DND-41 (cell line): ENCODE results near the gene FAM3D.

Experiments used
- ATAC-seq: fragments of 200-7000 bp; cut with Tn5 transposase; 3 replicates; pipeline ENCODE4 v1.9.1; 2021; ENCODE audit warnings: low read depth; ENCODE audit not compliant: insufficient read depth
- DNase-seq: peaks from one replicate; pipeline ENCODE4 v3.0.0-alpha.2; 2020
- H2AFZ ChIP-seq: 2 replicates; pipeline ENCODE4 v1.6.0; 2012; ENCODE audit warnings: low read depth, low read length
- H3K27ac ChIP-seq: 2 replicates; pipeline ENCODE4 v1.5.1; 2012; ENCODE audit warnings: low read length, inconsistent platforms
- H3K27me3 ChIP-seq: fragments of 200-600 bp; sonication (generic); 2 replicates; pipeline ENCODE4 v1.6.0; 2012; ENCODE audit warnings: low read length, mild to moderate bottlenecking, inconsistent platforms; ENCODE audit not compliant: insufficient read depth, poor library complexity
- H3K36me3 ChIP-seq: 2 replicates; pipeline ENCODE4 v1.5.1; 2012; ENCODE audit warnings: low read length, inconsistent platforms; ENCODE audit not compliant: insufficient read depth
- H3K4me1 ChIP-seq: 2 replicates; pipeline ENCODE4 v1.5.1; 2012; ENCODE audit warnings: mild to moderate bottlenecking, low read length; ENCODE audit not compliant: insufficient read depth
- H3K4me2 ChIP-seq: 2 replicates; pipeline ENCODE4 v1.6.0; 2012; ENCODE audit warnings: mild to moderate bottlenecking, moderate library complexity, low read length, inconsistent platforms; ENCODE audit not compliant: insufficient read depth
- H3K4me3 ChIP-seq, 2 experiments: fragments of 200-600 bp in 1 of 2; shearing (Covaris generic) in 1 of 2; 2 replicates each; pipeline ENCODE4 v1.5.1; 2012 to 2016; ENCODE audit warnings: inconsistent platforms in 2 of 2, low read length in 2 of 2, mild to moderate bottlenecking in 2 of 2, low read depth in 1 of 2, moderate library complexity in 1 of 2
- H3K79me2 ChIP-seq: 2 replicates; pipeline ENCODE4 v1.6.0; 2012; ENCODE audit warnings: low read length, inconsistent platforms; ENCODE audit not compliant: insufficient read depth
- H3K9ac ChIP-seq: 2 replicates; pipeline ENCODE4 v1.6.0; 2012; ENCODE audit warnings: low read depth, mild to moderate bottlenecking, inconsistent platforms, low read length, moderate library complexity
- H3K9me3 ChIP-seq: 2 replicates; pipeline ENCODE4 v1.5.1; 2012; ENCODE audit warnings: low read length, moderate library complexity, mild to moderate bottlenecking, inconsistent platforms; ENCODE audit not compliant: insufficient read depth, severe bottlenecking
- H4K20me1 ChIP-seq: 2 replicates; pipeline ENCODE4 v1.6.0; 2012; ENCODE audit warnings: low read length; ENCODE audit not compliant: insufficient read depth
- CTCF ChIP-seq: IDR thresholded peaks from 2 replicates; pipeline ENCODE4 v1.5.1; 2012; ENCODE audit warnings: borderline replicate concordance, low read length, moderate library complexity, mild to moderate bottlenecking; ENCODE audit not compliant: poor library complexity, severe bottlenecking; ENCODE audit errors: extremely low read depth
- EZH2 ChIP-seq: IDR thresholded peaks from 3 replicates; pipeline ENCODE4 v1.6.1; 2012; ENCODE audit warnings: borderline replicate concordance, low read depth, mild to moderate bottlenecking, moderate library complexity, low read length, inconsistent platforms; ENCODE audit not compliant: severe bottlenecking

FAM3D gene

GRCh38 chr3:58708116-58708791 lies 41.7 kb upstream of the FAM3D start:
- TF ChIP-seq EZH2 = no peak
- no peak for TF ChIP-seq CTCF
- Histone ChIP-seq H3K9ac (no peak overlapping the region), H3K4me2 (no peak overlapping the region), H3K79me2 (no peaks in the 10 kb centered on the region), H3K9me3 (no peaks in the 10 kb centered on the region), H4K20me1 (no peaks in the 10 kb centered on the region), H3K4me3 (no peak overlapping the region), H3K27me3 (no peaks in the 10 kb centered on the region), H3K4me1 (no peaks in the 10 kb centered on the region), H2AFZ (no peak overlapping the region), H3K36me3 (no peaks in the 10 kb centered on the region), H3K27ac (no peak overlapping the region)
- no peak for DNase-seq
- ATAC-seq = no peak

- ATAC-seq = no peak
- TF ChIP-seq CTCF (no peak), EZH2 (no peak)
Observed at GRCh38 chr3:58707390-58707930, 40.9 kb upstream of the FAM3D start.

GRCh38 chr3:58706395-58707167 lies 40.0 kb upstream of the FAM3D start:
- no peak for ATAC-seq
- no peaks in the 10 kb centered on the region for H3K36me3 ChIP-seq
- H3K9ac ChIP-seq = no peak overlapping the region

More at GRCh38 chr3:58707390-58707930, 40.9 kb upstream of the FAM3D start:
- Histone ChIP-seq H3K9ac (no peak overlapping the region), H3K36me3 (no peaks in the 10 kb centered on the region), H3K79me2 (no peaks in the 10 kb centered on the region), H2AFZ (no peak overlapping the region), H4K20me1 (no peaks in the 10 kb centered on the region), H3K9me3 (no peaks in the 10 kb centered on the region), H3K27ac (no peak overlapping the region), H3K4me3 (no peak overlapping the region), H3K4me1 (no peaks in the 10 kb centered on the region), H3K27me3 (no peaks in the 10 kb centered on the region), H3K4me2 (no peak overlapping the region)
- no peak for DNase-seq

More at GRCh38 chr3:58706395-58707167, 40.0 kb upstream of the FAM3D start:
- H3K27ac ChIP-seq = no peak overlapping the region
- no peak overlapping the region for H3K4me3 ChIP-seq
- no peaks in the 10 kb centered on the region for H4K20me1 ChIP-seq
- H3K4me2 ChIP-seq = no peak overlapping the region
- no peaks in the 10 kb centered on the region for H3K9me3 ChIP-seq
- DNase-seq = no peak
- H3K27me3 ChIP-seq = no peaks in the 10 kb centered on the region
- H2AFZ ChIP-seq = no peak overlapping the region
- H3K79me2 ChIP-seq = no peaks in the 10 kb centered on the region
- TF ChIP-seq EZH2 = no peak
- no peak for TF ChIP-seq CTCF
- H3K4me1 ChIP-seq = no peaks in the 10 kb centered on the region
